Measurements from ENCODE around the gene CHN2.

DNA sequence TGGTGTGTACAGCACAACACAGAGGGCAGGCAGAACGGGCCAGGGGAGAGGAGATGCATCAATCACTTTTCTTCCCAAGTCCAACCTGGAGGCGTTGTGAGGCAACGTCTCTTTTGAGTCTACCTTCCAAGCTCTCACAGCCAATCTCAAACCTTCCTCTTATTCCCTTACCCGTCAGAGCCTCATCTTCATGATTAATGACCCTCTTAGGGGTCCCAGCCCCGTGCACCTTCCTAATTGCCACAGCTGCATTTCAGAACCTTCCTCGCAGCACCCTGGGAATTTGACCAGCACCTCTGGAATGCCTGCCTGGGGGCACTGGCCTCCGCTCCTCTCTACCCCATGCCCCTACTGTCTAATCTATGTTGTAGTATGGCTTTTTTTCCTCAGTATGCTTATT is 199.7 kb downstream of the CHN2 start:
- TF ChIP-seq, protein P1, sequence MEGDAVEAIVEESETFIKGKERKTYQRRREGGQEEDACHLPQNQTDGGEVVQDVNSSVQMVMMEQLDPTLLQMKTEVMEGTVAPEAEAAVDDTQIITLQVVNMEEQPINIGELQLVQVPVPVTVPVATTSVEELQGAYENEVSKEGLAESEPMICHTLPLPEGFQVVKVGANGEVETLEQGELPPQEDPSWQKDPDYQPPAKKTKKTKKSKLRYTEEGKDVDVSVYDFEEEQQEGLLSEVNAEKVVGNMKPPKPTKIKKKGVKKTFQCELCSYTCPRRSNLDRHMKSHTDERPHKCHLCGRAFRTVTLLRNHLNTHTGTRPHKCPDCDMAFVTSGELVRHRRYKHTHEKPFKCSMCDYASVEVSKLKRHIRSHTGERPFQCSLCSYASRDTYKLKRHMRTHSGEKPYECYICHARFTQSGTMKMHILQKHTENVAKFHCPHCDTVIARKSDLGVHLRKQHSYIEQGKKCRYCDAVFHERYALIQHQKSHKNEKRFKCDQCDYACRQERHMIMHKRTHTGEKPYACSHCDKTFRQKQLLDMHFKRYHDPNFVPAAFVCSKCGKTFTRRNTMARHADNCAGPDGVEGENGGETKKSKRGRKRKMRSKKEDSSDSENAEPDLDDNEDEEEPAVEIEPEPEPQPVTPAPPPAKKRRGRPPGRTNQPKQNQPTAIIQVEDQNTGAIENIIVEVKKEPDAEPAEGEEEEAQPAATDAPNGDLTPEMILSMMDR (IDR thresholded peaks at IDR 0.05) = no peak
- no peak for TF ChIP-seq EZH2 (IDR thresholded peaks at IDR 0.05)
